ENCODE measurements around the gene ELF2. TPM values are rescaled to one million over a fixed set of nuclear protein-coding genes. Genes with fewer than 3 reads are reported as not detected.

Gene ELF2
- polyA plus RNA-seq, 3 donors = 14.0 to 34.3 (median 18.9) TPM

DNA sequence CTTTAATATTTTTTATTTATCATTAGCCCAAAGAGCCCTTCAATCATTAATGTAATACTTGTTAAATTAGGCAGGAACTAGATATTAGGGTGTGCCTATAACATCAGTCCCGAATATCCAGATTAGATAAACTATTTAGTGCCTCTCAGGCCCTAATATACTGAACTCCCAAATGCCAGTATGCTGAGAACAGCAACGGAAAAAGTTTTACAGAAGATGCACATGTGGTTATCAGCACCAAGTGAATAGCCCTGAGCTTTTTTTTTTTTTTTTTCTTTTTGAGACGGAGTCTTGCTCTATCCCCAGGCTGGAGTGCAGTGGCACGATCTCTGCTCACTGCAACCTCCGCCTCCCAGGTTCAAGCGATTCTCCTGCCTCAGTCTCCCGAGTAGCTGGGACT is 13.0 kb upstream of the ELF2 start:
- Mint-ChIP-seq H3K27ac (peak overlapping the region in 1 of 7 donors; percentile 88), H3K4me1 (peaks cover 38% of the 10 kb centered on the region), H3K36me3 (no peaks in the 10 kb centered on the region), H3K9me3 (peaks cover 0 to 3% (median 0%) of the 10 kb centered on the region in 7 donors), H3K27me3 (ENCODE audit: low read depth in 3 of 3) (peaks cover 0 to 3% (median 0%) of the 10 kb centered on the region in 3 donors), H3K4me3 (no peak overlapping the region)
- no peak for DNase-seq
- Histone ChIP-seq H3K27me3 (ENCODE audit: control insufficient read depth in 2 of 2, insufficient read depth in 2 of 2, low read length in 2 of 2) (no peaks in the 10 kb centered on the region), H3K79me2 (ENCODE audit: insufficient read depth, low read length) (no peaks in the 10 kb centered on the region), H3K36me3 (replicated peaks in 1 of 2; ENCODE audit: control insufficient read depth in 1 of 2, insufficient read depth in 2 of 2, low read length in 2 of 2) (no peaks in the 10 kb centered on the region), H3K9me3 (replicated peaks in 1 of 2; ENCODE audit: control insufficient read depth in 1 of 2, insufficient read depth in 1 of 2, low read length in 2 of 2) (no peaks in the 10 kb centered on the region), H4K20me1 (ENCODE audit: insufficient read depth, low read length) (no peaks in the 10 kb centered on the region), H3K4me3 (replicated peaks in 1 of 3; ENCODE audit: low read depth in 2 of 3, low read length in 3 of 3) (no peak overlapping the region), H3K4me2 (replicated peaks; ENCODE audit: extremely low read depth, low read length, poor library complexity, severe bottlenecking) (no peak overlapping the region), H3K9ac (ENCODE audit: insufficient read depth, low read length, poor library complexity, severe bottlenecking) (no peak overlapping the region), H3K4me1 (ENCODE audit: control insufficient read depth in 1 of 2, insufficient read depth in 2 of 2, low read length in 2 of 2) (peaks cover 34 to 35% of the 10 kb centered on the region in 2 donors), H2AFZ (ENCODE audit: insufficient read depth, low read depth, low read length, poor library complexity, severe bottlenecking) (no peak overlapping the region), H3K27ac (ENCODE audit: low read depth in 1 of 2, low read length in 2 of 2) (no peak overlapping the region)
- intact Hi-C loops (cut with micrococcal nuclease) = loop anchor here in 1 of 2 donors (10.0 kb wide), 1 partner anchor 1065 kb away; no protein-coding TSS in a partner anchor
- TF ChIP-seq CTCF (IDR thresholded peaks at IDR 0.05) = no peak
- WGBS (ENCODE audit: insufficient coverage) = 90% methylated on average over 2 of the region's 7 CpGs

GRCh38 chr4:139189417-139189749 is 12.4 kb upstream of the ELF2 start:
- Histone ChIP-seq H3K36me3 (replicated peaks in 1 of 2; ENCODE audit: control insufficient read depth in 1 of 2, insufficient read depth in 2 of 2, low read length in 2 of 2) (no peaks in the 10 kb centered on the region), H3K79me2 (ENCODE audit: insufficient read depth, low read length) (no peaks in the 10 kb centered on the region), H3K4me1 (ENCODE audit: control insufficient read depth in 1 of 2, insufficient read depth in 2 of 2, low read length in 2 of 2) (peaks cover 34 to 35% of the 10 kb centered on the region in 2 donors), H3K27ac (ENCODE audit: low read depth in 1 of 2, low read length in 2 of 2) (peak overlapping the region; percentile 83 to 84), H3K9ac (ENCODE audit: insufficient read depth, low read length, poor library complexity, severe bottlenecking) (no peak overlapping the region), H3K9me3 (replicated peaks in 1 of 2; ENCODE audit: control insufficient read depth in 1 of 2, insufficient read depth in 1 of 2, low read length in 2 of 2) (no peaks in the 10 kb centered on the region), H3K27me3 (ENCODE audit: control insufficient read depth in 2 of 2, insufficient read depth in 2 of 2, low read length in 2 of 2) (no peaks in the 10 kb centered on the region), H3K4me3 (replicated peaks in 1 of 3; ENCODE audit: low read depth in 2 of 3, low read length in 3 of 3) (peak overlapping the region in 1 of 3 experiments; percentile 50), H3K4me2 (replicated peaks; ENCODE audit: extremely low read depth, low read length, poor library complexity, severe bottlenecking) (peak overlapping the region; percentile 57), H2AFZ (ENCODE audit: insufficient read depth, low read depth, low read length, poor library complexity, severe bottlenecking) (no peak overlapping the region), H4K20me1 (ENCODE audit: insufficient read depth, low read length) (no peaks in the 10 kb centered on the region)
- H3K9me3 Mint-ChIP-seq = peaks cover 0 to 3% (median 0%) of the 10 kb centered on the region in 7 donors
- peak overlapping the region in 1 of 2 donors; percentile 67 for H3K4me3 Mint-ChIP-seq
- intact Hi-C loops (cut with micrococcal nuclease) = loop anchor here in 1 of 2 donors (10.0 kb wide), 1 partner anchor 1065 kb away; no protein-coding TSS in a partner anchor
- H3K27me3 Mint-ChIP-seq (ENCODE audit: low read depth in 3 of 3) = peaks cover 0 to 3% (median 1%) of the 10 kb centered on the region in 3 donors
- peaks cover 38% of the 10 kb centered on the region for H3K4me1 Mint-ChIP-seq
- peak overlapping the region; percentile 87 to 99 (median 96) for H3K27ac Mint-ChIP-seq
- no peak for TF ChIP-seq CTCF (IDR thresholded peaks at IDR 0.05)
- no peak for DNase-seq
- WGBS (ENCODE audit: insufficient coverage) = no CpG with 5 or more reads among the region's 2 CpGs
- H3K36me3 Mint-ChIP-seq = no peaks in the 10 kb centered on the region
